HG03280 (cell line): ENCODE data around the gene HDLBP.
A peak's percentile ranks its signal among the peaks of the same experiment; 100 is the strongest.

ENCODE experiments used
- ATAC-seq: cut with Tn5 transposase; IDR thresholded peaks from one replicate; pipeline ENCODE4 v1.9.1; 2021; ENCODE audit warnings: mild to moderate bottlenecking, moderate library complexity; ENCODE audit not compliant: unreplicated experiment

Gene HDLBP, protein sequence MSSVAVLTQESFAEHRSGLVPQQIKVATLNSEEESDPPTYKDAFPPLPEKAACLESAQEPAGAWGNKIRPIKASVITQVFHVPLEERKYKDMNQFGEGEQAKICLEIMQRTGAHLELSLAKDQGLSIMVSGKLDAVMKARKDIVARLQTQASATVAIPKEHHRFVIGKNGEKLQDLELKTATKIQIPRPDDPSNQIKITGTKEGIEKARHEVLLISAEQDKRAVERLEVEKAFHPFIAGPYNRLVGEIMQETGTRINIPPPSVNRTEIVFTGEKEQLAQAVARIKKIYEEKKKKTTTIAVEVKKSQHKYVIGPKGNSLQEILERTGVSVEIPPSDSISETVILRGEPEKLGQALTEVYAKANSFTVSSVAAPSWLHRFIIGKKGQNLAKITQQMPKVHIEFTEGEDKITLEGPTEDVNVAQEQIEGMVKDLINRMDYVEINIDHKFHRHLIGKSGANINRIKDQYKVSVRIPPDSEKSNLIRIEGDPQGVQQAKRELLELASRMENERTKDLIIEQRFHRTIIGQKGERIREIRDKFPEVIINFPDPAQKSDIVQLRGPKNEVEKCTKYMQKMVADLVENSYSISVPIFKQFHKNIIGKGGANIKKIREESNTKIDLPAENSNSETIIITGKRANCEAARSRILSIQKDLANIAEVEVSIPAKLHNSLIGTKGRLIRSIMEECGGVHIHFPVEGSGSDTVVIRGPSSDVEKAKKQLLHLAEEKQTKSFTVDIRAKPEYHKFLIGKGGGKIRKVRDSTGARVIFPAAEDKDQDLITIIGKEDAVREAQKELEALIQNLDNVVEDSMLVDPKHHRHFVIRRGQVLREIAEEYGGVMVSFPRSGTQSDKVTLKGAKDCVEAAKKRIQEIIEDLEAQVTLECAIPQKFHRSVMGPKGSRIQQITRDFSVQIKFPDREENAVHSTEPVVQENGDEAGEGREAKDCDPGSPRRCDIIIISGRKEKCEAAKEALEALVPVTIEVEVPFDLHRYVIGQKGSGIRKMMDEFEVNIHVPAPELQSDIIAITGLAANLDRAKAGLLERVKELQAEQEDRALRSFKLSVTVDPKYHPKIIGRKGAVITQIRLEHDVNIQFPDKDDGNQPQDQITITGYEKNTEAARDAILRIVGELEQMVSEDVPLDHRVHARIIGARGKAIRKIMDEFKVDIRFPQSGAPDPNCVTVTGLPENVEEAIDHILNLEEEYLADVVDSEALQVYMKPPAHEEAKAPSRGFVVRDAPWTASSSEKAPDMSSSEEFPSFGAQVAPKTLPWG (N-terminal part only)

DNA sequence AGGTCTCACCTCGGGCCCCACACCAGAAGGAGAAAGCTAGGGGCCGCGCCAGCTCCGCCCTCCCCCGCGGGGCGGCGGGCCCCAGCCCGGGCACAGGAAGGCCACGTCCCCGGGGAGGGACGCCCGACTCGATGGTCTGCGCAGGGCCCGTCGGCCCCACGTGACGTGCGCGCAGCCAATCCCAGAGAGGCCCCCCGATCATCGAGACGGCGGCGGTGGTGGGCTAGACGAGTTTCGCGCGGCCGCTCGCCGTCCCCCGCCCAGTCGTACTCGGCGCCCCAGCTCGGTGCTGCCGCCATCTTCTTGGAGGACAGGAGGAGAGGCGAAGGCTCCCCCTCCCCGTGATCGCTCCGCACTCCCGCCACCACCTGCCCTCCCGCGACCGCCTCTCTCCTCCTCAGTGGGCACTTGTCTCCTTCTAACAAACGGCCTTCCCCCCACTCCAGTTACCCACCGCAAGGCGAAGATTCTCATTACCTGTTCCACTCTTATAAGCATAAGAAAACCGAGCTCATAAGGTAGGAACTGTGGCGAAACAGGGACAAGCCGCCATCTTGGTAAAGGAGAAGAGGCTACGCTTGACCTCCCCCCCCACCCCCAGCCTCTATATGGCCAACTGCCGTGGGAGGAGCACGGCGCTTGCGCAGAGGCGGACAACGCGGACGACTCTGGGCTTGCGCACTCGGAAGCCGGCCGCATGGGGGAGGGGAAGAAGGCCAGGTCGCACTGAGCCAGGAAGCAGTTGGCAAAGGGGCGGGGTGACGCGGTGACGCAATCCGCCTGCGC, at the start of gene HDLBP:
HDLBP (minus strand) TSS at position 580 of the 786 bp plus-strand sequence. CDS start 48,803 bp downstream, outside the sequence.
- peak; percentile 66 for ATAC-seq

DNA sequence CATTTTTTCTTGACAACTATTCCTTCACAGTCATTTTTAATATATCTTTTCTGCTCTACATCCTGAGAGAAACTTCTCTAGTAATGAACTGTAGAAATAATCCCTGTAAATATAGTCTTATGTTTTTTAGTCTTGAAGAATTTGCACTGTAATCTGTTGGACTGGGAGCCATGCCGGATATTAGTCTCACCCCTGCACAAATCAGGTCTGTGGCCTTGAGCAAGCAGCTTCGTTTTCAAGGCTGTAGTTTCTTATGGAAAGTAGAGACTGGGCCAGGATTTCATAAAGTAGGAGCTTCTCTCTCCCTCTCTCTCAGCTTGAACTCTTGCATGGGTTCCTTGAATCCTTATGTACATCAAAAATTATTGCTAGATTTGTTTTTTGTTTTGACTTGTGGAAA, 49.3 kb upstream of the HDLBP start:
- no peak for ATAC-seq

DNA sequence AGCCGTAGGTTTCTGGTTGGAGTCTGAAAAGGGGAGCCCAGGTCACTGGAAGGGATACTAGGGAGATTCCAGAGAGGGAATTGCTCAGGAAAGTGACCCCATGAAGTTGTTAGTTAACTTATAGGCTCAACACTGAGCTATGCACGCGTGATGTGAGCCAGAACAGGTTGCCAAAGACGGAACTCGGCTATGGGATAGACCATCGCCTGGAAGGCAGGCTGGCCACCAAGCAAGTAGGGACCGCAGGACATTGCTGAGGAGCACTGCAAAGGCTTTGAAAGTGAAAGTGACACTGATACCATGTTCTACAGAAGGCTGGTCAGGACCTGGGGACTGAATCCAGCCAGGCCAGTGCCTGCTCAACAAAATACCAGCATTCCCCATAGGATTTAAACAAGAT, 48.0 kb upstream of the HDLBP start:
- ATAC-seq = no peak

DNA sequence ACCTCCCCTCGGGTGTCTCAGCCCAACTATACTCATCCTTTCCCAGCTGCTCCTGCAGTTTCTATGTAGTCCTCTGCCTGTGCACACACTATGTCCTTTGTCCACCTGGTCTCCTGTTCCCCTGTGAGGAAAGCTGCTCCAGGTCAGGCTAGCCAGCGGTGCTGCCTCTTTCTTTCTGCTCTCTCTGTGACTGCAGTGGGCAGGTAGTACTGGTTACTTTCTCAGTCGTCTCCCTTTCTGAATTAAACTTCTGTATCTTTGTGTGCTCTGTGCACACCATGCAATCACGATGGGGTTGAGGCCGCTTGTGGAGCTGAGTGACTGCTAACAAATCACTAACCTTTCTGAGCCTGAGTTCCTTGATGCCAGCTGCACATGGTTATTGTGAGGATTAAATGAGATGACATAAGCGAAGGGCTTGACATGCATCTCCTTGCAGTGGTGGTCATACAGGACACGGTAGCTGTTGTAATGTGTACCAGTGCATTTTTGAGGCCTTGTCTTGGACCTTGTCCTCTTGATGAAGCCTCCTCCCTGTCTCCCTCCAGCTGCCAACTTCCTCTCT, 44.1 kb upstream of the HDLBP start:
- ATAC-seq = no peak

DNA sequence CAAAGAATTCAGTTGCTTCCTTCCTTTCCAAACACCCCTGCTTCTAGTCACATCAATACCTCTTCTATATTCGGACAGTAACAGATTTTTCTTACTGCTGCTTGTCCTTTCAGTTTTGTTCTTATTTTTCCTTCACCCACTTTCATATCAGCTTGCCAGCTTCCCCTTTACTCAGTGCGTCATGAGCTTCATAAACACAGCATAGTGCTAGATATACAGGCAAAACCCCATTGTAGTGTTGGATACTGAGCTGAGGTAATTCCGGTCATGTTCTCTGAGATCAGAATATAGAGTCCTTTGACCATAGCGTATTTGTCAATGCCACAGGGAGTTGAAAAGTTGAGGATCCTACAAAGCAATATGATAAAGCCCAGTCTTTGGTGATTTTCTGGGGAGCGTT, 43.0 kb upstream of the HDLBP start:
- no peak for ATAC-seq

DNA sequence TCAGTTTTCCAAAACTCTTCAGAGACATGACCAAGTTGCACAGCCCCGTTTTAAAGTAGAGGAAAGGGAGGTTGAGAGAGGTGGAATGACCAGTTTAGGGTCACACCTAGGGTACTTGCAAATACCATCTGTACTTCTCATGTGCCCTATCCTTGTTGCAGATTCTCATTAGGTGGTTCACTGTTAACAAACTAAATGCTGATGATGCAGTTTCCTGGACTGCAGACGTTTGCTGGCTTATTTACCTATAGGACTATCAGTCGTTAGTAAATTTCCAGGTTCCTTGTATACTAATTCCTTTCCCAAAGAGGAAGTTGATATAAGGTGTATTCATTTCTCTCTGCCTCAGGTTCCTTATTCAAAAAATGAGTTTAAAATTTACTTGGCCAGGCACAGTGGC, 42.1 kb upstream of the HDLBP start:
- ATAC-seq = no peak

DNA sequence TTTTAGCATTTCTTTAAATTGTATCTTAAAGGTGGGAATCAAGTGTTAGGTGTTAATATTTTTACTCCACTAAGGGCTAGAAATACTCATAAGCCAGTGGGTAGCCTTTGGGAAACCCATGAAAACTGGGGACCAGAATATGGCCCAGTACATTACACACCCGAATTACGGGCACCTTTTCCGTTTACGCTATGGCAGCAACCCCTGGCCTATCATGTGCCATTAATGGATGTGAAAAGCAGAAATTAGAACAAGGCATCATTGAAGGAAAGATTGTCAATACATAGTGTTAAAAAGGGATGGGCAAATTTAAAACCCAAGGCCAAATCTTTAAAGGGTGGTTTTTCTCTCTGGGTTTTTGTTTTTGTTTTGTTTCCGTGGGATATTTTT, 41.4 kb upstream of the HDLBP start:
- no peak for ATAC-seq

DNA sequence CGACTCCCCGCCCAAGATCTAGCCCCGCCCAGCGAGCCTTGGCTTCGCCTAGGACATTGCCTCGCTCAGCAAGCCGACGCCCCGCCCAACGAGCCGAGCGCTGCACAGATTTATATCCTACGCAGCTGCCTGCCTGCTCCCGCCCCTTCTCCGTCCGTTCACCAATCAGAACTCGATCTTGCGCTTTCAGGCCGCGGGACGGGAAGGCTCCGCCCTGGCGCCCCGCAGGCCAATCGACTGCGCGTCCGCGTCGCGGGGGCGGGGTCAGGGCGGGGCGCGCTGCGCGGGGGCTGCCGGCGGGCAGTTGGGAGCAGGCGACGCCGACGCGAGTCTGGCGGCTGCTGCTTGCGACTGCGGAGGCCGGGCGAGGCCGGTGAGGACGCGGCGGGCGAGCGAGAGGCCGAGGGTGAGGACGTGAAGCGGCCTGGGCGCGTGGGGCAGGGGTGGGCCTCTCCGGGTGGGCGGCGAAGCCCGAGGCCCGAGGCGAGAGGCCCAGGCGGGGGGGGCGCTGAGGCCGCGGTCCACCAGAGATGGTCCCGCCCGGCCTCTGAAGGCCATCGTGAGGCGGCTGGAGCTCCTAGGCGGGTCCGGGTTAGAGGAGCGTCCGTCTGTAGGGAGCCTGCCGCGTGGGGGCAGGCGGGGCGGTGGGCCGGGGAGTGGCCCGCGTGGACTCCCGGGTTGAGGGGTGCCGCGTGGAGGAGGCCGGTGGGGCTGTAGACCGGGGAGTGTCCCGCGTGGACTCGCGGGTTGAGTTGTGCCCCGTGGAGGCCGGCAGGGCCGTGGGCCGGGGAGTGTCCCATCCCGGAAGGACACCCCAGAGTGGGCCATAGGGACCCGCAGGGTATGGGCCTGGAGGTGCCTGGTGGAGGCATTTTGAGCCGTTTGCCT, 40.8 kb upstream of the HDLBP start, which contains the start of gene FARP2:
FARP2 (plus strand) TSS at position 303 of the 888 bp plus-strand sequence. CDS start 16,823 bp downstream, outside the sequence.
- peak; percentile 86 for ATAC-seq

DNA sequence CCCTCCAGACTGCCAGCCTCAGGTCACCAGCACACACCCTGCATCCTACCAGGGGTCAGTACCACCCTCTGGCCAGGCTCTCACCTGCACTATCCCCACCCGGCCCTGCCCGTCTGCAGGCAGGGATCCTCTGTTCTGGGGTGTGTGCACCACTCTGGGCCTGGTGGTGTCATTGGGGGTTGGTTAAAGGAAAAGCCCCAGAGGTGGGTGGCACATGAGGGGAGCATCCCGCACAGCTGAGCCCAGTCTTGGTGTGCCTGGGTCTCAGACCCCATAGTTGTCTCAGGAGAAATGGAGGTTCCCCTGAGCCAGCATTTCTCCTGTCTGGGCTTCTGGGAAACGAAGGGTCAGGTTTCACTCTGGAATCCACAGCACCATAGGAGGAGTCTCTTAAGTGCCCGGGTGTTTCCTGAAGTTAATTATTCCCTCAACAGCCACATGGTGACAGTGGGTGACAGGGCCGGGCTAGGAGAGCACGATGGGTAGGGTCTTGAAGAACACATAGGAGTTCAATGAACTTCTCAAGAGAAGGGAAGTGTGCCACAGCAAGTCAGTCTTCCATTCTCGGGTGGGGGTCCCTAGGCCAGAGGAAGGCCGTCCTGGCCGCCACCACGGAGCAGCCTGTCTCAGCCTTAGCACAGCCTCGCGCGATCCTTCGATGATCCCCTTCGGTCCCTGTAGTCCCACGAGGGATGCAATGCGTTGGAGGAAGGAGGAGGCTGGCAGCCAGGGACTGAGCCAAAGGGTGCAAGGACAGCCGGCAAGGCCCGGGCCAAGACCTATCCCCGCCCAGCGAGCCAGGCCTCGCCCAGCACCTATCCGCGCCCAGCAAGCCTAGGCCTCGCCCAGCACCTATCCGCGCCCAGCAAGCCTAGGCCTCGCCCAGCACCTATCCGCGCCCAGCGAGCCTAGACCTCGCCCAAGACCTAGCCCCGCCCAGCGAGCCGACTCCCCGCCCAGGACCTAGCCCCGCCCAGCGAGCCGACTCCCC, 39.5 kb upstream of the HDLBP start:
- no peak for ATAC-seq

DNA sequence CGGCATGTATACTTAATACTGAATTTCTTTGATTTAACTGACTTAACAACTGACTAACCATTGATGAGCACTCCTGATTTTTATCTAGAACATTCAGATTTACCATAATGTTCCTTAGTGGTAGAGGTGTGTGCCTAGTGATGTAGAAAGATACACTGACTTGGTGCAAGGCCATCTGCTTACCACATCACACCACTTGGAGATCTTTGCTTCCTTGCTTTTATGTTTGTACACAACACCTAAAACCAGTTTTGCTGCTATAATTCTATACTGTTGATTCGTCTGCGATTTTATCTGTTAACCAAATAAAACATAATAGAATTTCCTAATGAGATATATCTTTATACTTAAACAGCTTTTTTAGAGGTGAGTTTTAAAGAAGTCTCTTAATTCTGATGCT, 36.8 kb upstream of the HDLBP start:
- ATAC-seq = no peak

DNA sequence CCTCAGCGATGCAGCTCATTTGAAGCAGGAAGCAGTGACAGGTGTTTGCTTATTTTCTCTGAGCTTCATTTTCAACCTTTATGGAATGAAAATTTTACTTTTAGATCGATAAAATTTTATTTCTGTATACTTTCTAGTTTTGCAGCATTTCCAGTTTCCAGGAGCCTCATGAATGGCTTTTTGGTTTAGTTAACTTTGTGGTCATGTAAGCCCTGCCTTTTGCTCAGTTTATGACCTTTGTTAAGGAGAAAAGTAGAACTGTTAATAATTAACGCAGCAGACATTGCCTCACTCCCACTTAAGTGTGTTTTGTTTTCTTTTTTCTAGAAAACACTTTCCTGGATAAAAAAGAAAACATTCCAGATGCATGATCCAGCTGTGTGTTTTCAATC, 36.2 kb upstream of the HDLBP start:
- ATAC-seq = no peak

DNA sequence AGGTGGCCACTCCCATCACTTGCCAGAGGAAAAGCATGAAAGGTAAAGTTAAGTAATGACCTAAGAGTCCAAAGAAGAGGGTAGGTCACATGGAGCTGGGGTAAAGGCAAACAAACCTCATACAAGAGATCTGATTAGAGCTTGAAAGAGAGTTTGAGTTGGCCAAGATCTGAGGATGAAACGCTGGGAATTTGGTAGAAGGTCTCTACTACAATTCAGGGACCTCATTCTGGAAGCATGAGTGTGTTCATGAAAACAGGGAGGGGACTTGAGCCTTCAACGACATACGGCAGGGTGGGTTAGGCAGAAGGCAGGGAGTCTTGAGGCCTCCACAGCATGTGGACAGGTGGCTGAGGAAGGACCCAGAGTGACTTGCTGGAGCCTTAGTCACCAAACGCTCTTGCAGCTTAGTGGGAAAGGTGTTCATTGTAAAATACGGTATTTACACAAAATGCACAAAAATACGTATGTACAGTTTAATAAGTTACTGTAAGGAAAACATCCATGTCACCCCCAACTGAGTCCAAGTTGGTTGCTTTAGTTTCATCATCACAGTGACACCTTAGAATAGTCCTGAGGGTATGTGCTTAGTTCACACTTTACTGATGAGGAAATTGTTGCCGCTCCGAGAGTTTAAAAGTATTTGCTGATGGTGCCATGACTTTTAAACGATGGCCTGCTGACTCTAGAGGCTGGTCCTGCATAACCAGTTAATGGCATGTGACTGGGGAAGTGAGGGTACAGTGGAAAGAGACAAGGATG, 35.6 kb upstream of the HDLBP start:
- ATAC-seq = no peak

DNA sequence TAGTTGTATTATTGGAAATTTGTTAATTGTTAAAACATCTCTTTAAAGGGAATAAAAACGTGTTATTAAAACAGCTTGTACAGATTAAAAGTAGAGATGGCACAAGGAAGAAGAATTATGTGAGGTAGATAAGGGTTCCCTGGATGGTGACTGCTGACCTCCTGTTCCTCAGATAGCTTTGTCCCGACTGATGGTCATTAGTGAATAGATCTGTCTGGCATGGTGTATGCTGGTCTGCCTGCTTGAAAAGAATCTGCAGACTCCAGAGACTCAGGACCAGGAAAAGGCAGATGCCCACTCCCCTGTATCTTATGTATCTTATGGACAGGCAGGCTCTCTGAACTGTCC, 35.0 kb upstream of the HDLBP start:
- no peak for ATAC-seq

DNA sequence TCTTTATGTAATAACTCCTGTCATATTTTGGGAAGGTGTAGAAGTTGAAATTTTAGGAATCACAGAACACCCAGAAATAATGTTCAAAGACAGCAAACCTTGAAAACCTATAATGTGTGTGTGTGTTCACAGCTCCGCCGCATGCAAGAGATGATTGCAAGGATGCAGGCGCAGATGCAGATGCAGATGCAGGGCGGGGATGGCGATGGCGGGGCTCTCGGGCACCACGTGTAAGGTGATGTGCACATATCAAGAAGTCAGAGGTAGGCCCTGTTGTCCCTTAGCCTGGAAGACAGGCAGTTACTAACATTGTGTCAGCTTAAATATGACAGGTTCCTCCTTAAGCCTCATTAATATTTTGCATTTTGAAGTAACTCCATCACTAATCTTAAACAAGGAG, 34.5 kb upstream of the HDLBP start:
- ATAC-seq = no peak

DNA sequence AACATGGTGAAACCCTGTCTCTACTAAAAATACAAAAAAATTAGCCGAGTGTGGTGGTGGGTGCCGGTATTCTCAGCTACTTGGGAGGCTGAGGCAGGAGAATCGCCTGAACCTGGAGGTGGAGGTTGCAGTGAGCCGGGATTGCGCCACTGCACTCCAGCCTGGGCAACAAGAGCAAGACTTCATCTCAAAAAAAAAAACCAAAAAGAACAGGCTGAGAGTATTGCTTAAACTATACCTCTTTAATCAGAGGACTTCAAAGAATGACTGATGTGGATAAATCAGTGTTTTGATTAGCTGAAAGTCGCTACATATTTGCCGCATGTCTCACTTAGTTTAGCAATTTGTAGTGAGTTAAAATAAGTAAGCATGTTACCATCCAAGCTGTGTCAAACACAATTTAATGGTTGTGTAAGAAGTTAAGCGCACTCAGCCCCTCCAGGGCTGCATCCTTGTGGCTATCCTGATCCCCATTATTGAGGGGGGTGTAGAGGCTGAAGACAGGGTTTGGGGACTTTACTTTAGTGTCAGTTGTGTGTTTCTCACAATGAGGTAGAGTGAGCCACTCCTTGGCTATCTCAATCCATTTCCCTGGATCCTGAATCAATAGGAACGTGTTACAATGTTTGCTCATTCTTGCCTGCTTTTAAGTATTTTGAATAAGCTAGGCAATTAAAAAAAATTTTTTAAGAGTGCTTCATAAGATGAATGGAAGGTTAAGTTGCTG, 29.6 kb upstream of the HDLBP start:
- ATAC-seq = no peak

DNA sequence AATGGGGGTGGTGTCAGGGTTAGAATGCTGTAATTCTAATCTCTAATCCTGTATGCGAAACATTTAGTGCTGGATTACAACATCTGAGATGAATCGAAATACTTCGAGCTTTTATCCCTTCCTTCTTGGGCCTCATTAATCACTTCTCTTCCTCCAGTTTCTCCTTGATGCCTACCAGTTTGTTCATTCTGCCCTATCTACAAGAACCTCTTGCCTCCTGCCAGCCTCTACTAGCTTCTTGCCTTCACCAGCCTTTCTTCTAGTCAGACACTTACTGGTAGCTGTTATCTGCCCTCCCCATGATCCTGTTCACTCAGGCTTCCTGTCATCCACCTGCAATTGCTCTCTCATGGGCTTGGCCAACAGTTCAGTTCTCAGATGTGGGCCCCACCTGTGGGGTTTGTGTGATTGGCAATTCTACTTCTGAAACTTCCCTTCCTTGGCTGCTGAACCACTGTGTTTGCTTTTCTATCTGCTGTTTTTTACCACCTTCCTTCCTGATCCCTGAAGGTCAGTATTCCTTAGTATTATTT, 25.2 kb upstream of the HDLBP start:
- no peak for ATAC-seq
